ENCODE data around the gene GDPD4. TPM values are rescaled to one million over a fixed set of nuclear protein-coding genes. Genes with fewer than 3 reads are reported as not detected.
"Not testable (repeated sequence)": the region's sequence is repeated elsewhere in the genome, so short reads cannot be mapped to it uniquely, and the experiment has no call there.

The GDPD4 gene
- total and polyA plus RNA-seq, 8 donors = 0.12 TPM; not detected in 7

GRCh38 chr11:77300695-77301094, 791 bp downstream of the GDPD4 start:
- TF ChIP-seq POLR2AphosphoS5 (IDR thresholded peaks at IDR 0.05) (no peak), CTCF (IDR thresholded peaks at IDR 0.05) (no peak), POLR2A (IDR thresholded peaks at IDR 0.05) (no peak), EP300 (IDR thresholded peaks at IDR 0.05) (no peak)
- Histone ChIP-seq H3K27me3 (no peaks in the 10 kb centered on the region), H3K27ac (peak overlapping the region in 4 of 5 donors; percentile 34 to 70 (median 46)), H3K4me1 (no peaks in the 10 kb centered on the region), H3K36me3 (no peaks in the 10 kb centered on the region), H3K4me3 (no peak overlapping the region), H3K9me3 (no peaks in the 10 kb centered on the region)
- 55 to 67% (median 59%) methylated on average over 5 of the region's 5 CpGs for WGBS, 5 donors
- DNase-seq = peak in 1 of 2 donors; percentile 24
- intact Hi-C loops (cut with DNase I; ENCODE audit: low total_unique reads) = no loop called here

GRCh38 chr11:77300028-77300427, 1.5 kb downstream of the GDPD4 start:
- 38 to 64% (median 57%) methylated on average over 6 of the region's 6 CpGs for WGBS, 5 donors
- H3K36me3 ChIP-seq; H3K4me1 ChIP-seq; H3K4me3 ChIP-seq; intact Hi-C loops (cut with DNase I; ENCODE audit: low total_unique reads); H3K27me3 ChIP-seq; H3K9me3 ChIP-seq: not testable (repeated sequence)
- peak overlapping the region; percentile 34 to 70 (median 49) for H3K27ac ChIP-seq
- peak; percentile 46 to 85 for DNase-seq

- DNase-seq = peak; percentile 43 to 92
- H3K27me3 ChIP-seq = no peaks in the 10 kb centered on the region
- no peaks in the 10 kb centered on the region for H3K4me1 ChIP-seq
- H3K27ac ChIP-seq = peak overlapping the region in 4 of 5 donors; percentile 8 to 70 (median 46)
- no peaks in the 10 kb centered on the region for H3K9me3 ChIP-seq
- WGBS, 5 donors = 16 to 73% (median 40%) methylated on average over 2 of the region's 2 CpGs
- H3K36me3 ChIP-seq = no peaks in the 10 kb centered on the region
- intact Hi-C loops (cut with DNase I; ENCODE audit: low total_unique reads) = no loop called here
- TF ChIP-seq POLR2A (IDR thresholded peaks at IDR 0.05) (no peak), POLR2AphosphoS5 (IDR thresholded peaks at IDR 0.05) (peak in 2 of 3 donors; percentile 35 to 69)
- no peak overlapping the region for H3K4me3 ChIP-seq
Observed at GRCh38 chr11:77299528-77299993, 1.9 kb downstream of the GDPD4 start.

- H3K36me3 ChIP-seq = no peaks in the 10 kb centered on the region
- no peak for DNase-seq
- intact Hi-C loops (cut with DNase I; ENCODE audit: low total_unique reads) = no loop called here
Observed at GRCh38 chr11:77294040-77294439, 7.4 kb downstream of the GDPD4 start.

GRCh38 chr11:77289737-77290136, 11.7 kb downstream of the GDPD4 start:
- intact Hi-C loops (cut with DNase I; ENCODE audit: low total_unique reads) = no loop called here

More at GRCh38 chr11:77294040-77294439, 7.4 kb downstream of the GDPD4 start:
- Histone ChIP-seq H3K9me3 (no peaks in the 10 kb centered on the region), H3K4me1 (no peaks in the 10 kb centered on the region), H3K4me3 (no peak overlapping the region), H3K27ac (no peak overlapping the region), H3K27me3 (no peaks in the 10 kb centered on the region)
- WGBS, 5 donors = 83 to 89% (median 88%) methylated on average over 3 of the region's 3 CpGs
- no peak for TF ChIP-seq CTCF (IDR thresholded peaks at IDR 0.05)

More at GRCh38 chr11:77289737-77290136, 11.7 kb downstream of the GDPD4 start:
- 82 to 93% (median 90%) methylated on average over 4 of the region's 4 CpGs for WGBS, 5 donors
- Histone ChIP-seq H3K4me3 (no peak overlapping the region), H3K27ac (no peak overlapping the region), H3K36me3 (no peaks in the 10 kb centered on the region), H3K4me1 (no peaks in the 10 kb centered on the region), H3K9me3 (no peaks in the 10 kb centered on the region), H3K27me3 (no peaks in the 10 kb centered on the region)
- no peak for TF ChIP-seq EP300 (IDR thresholded peaks at IDR 0.05)
- no peak for TF ChIP-seq POLR2A (IDR thresholded peaks at IDR 0.05)
- TF ChIP-seq CTCF (IDR thresholded peaks at IDR 0.05) = no peak
- TF ChIP-seq POLR2AphosphoS5 (IDR thresholded peaks at IDR 0.05) = no peak
- DNase-seq = no peak

Data from stomach (tissue), 9 donors.